Gastrocnemius medialis (tissue), 4 donors: Measurements from ENCODE around the gene APOE. TPM values are rescaled to one million over a fixed set of nuclear protein-coding genes. Genes with fewer than 3 reads are reported as not detected.
"Not testable (repeated sequence)": the region's sequence is repeated elsewhere in the genome, so short reads cannot be mapped to it uniquely, and the experiment has no call there.

Experiments used
- ATAC-seq, 2 donors: fragments of 150-250 bp; one replicate each; pipeline ENCODE4 v1.9.1; 2016
- DNase-seq, 2 donors: peaks; one replicate each; pipeline ENCODE4 v3.0.0-alpha.2; 2019
- H3K27ac ChIP-seq, 4 donors: fragments of 200-600 bp; sonication (generic); 1 replicate in 1 of 4; 2 replicates in 3 of 4; pipeline ENCODE4 v1.5.1; 2016 to 2018; ENCODE audit warnings: mild to moderate bottlenecking in 2 of 4, moderate library complexity in 1 of 4
- H3K27me3 ChIP-seq, 3 donors: fragments of 200-600 bp; sonication (generic) in 2 of 3; 1 replicate in 1 of 3; 2 replicates in 2 of 3; pipeline versions ENCODE4 v1.5.1 to v1.6.0; 2016 to 2019; ENCODE audit warnings: mild to moderate bottlenecking in 1 of 3, moderate library complexity in 1 of 3
- H3K36me3 ChIP-seq, 2 donors: fragments of 200-600 bp; sonication (generic) in 1 of 2; one replicate each; pipeline ENCODE4 v1.5.1; 2017 to 2018
- H3K4me1 ChIP-seq, 2 donors: fragments of 200-600 bp; sonication (generic) in 1 of 2; one replicate each; pipeline ENCODE4 v1.5.1; 2016 to 2017; ENCODE audit warnings: mild to moderate bottlenecking in 2 of 2
- H3K4me3 ChIP-seq, 4 donors: fragments of 200-600 bp; sonication (generic) in 3 of 4; 1 replicate in 1 of 4; 2 replicates in 3 of 4; pipeline ENCODE4 v1.5.1; 2016 to 2019; ENCODE audit warnings: mild to moderate bottlenecking in 2 of 4
- H3K9me3 ChIP-seq, 3 donors: fragments of 200-600 bp; sonication (generic) in 2 of 3; 1 replicate in 1 of 3; 2 replicates in 2 of 3; pipeline ENCODE4 v1.5.1; 2016 to 2019
- POLR2A ChIP-seq, 2 donors: fragments of 450-650 bp; IDR thresholded peaks; one replicate each; pipeline ENCODE4 v1.6.1; 2017; ENCODE audit warnings: antibody characterized with exemption in 2 of 2, mild to moderate bottlenecking in 2 of 2, moderate library complexity in 2 of 2
- in situ Hi-C, 4 donors: fragments of 200-750 bp; cut with MboI; loops; one replicate each; pipeline versions ENCODE4 v1.15.0 to v1.8.0; 2017; ENCODE audit warnings: low sequenced_read_pairs in 4 of 4
- intact Hi-C: fragments of 100-400 bp; cut with DNase I; formaldehyde crosslinking; loops from one replicate; pipeline ENCODE4 v1.15.1; 2023; ENCODE audit warnings: low total_unique reads
- total RNA-seq, 4 donors: library from RNA; depleted of rRNA; stranded (reverse); fragments of >200 nt; gene quantifications; one replicate each; pipeline versions ENCODE4 v1.1.0 to v1.2.3, GENCODE V29; 2016
- TF ChIP-seq, protein P1 (sequence below), 5 experiments: fragments of 450-650 bp in 3 of 5; fragments of 200-600 bp in 2 of 5; sonication (generic) in 2 of 5; IDR thresholded peaks in 4 of 5; conservative IDR thresholded peaks in 1 of 5; 1 replicate in 4 of 5; 2 replicates in 1 of 5; pipeline ENCODE4 v1.5.1; 2016 to 2019; ENCODE audit warnings: antibody characterized with exemption in 5 of 5, mild to moderate bottlenecking in 3 of 5, moderate library complexity in 3 of 5

Gene APOE
- total RNA-seq, 4 donors from 2014 or later, result 18.9 to 36.5 (median 29.1) TPM

DNA sequence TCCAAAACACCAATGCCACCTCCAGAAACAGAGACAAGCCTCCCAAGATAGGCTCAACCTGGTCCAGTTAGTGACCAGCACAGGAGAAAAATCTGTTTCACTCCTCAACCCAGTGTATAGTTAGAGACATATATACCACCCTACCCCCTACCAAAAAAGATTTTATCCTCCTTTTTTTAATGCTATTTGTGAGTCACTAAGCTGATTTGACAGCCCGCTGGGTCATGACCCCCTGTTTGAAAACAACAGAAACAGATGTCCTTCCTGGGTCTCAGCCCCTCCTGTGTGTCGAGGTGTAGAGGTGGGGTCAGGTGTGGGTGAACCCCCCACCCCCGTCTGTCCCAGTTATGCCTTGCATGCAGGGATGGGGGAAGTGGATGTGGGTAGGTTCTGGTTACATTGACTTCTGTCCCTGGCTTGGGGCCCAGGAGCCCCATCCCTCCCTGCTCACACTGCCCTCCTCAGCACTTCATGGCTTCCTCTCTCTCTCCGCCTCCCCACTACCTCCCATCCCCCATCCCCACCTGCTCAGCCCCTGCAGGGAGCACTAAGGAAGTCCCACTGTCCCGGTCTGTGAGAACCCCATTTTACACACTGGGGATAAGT is 28.6 kb upstream of the APOE start:
- Histone ChIP-seq H3K27me3 (no peaks in the 10 kb centered on the region), H3K36me3 (peaks cover 0 to 27% of the 10 kb centered on the region in 2 donors), H3K27ac (no peak overlapping the region), H3K4me1 (peaks cover 0 to 6% of the 10 kb centered on the region in 2 donors), H3K9me3 (no peaks in the 10 kb centered on the region), H3K4me3 (no peak overlapping the region)
- intact Hi-C loops, result no loop called here
- in situ Hi-C loops, result no loop called here
- no peak for TF ChIP-seq POLR2A (IDR thresholded peaks at IDR 0.05)
- TF ChIP-seq, protein P1, sequence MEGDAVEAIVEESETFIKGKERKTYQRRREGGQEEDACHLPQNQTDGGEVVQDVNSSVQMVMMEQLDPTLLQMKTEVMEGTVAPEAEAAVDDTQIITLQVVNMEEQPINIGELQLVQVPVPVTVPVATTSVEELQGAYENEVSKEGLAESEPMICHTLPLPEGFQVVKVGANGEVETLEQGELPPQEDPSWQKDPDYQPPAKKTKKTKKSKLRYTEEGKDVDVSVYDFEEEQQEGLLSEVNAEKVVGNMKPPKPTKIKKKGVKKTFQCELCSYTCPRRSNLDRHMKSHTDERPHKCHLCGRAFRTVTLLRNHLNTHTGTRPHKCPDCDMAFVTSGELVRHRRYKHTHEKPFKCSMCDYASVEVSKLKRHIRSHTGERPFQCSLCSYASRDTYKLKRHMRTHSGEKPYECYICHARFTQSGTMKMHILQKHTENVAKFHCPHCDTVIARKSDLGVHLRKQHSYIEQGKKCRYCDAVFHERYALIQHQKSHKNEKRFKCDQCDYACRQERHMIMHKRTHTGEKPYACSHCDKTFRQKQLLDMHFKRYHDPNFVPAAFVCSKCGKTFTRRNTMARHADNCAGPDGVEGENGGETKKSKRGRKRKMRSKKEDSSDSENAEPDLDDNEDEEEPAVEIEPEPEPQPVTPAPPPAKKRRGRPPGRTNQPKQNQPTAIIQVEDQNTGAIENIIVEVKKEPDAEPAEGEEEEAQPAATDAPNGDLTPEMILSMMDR (IDR thresholded peaks at IDR 0.05 in 4 of 5, conservative IDR thresholded peaks at IDR 0.05 in 1 of 5), result no peak
- DNase-seq (no peak), ATAC-seq (no peak)

DNA sequence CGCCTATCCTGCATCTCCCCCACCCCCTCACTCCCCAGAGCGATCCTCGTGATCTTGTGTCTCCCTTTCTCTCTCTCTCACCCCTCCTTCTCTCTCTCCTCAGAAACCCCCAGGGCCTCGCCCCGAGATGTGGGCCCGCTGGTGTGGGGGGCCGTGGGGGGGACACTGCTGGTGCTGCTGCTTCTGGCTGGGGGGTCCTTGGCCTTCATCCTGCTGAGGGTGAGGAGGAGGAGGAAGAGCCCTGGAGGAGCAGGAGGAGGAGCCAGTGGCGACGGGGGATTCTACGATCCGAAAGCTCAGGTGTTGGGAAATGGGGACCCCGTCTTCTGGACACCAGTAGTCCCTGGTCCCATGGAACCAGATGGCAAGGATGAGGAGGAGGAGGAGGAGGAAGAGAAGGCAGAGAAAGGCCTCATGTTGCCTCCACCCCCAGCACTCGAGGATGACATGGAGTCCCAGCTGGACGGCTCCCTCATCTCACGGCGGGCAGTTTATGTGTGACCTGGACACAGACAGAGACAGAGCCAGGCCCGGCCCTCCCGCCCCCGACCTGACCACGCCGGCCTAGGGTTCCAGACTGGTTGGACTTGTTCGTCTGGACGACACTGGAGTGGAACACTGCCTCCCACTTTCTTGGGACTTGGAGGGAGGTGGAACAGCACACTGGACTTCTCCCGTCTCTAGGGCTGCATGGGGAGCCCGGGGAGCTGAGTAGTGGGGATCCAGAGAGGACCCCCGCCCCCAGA is 27.3 kb upstream of the APOE start:
- Histone ChIP-seq H3K4me3 (no peak overlapping the region), H3K36me3 (peaks cover 0 to 22% of the 10 kb centered on the region in 2 donors), H3K4me1 (peaks cover 0 to 6% of the 10 kb centered on the region in 2 donors), H3K27ac (no peak overlapping the region), H3K9me3 (no peaks in the 10 kb centered on the region), H3K27me3 (no peaks in the 10 kb centered on the region)
- DNase-seq (no peak), ATAC-seq (no peak)
- TF ChIP-seq, protein P1 (IDR thresholded peaks at IDR 0.05 in 4 of 5, conservative IDR thresholded peaks at IDR 0.05 in 1 of 5), result no peak
- no peak for TF ChIP-seq POLR2A (IDR thresholded peaks at IDR 0.05)
- in situ Hi-C loops (no loop called here), intact Hi-C loops (no loop called here)

DNA sequence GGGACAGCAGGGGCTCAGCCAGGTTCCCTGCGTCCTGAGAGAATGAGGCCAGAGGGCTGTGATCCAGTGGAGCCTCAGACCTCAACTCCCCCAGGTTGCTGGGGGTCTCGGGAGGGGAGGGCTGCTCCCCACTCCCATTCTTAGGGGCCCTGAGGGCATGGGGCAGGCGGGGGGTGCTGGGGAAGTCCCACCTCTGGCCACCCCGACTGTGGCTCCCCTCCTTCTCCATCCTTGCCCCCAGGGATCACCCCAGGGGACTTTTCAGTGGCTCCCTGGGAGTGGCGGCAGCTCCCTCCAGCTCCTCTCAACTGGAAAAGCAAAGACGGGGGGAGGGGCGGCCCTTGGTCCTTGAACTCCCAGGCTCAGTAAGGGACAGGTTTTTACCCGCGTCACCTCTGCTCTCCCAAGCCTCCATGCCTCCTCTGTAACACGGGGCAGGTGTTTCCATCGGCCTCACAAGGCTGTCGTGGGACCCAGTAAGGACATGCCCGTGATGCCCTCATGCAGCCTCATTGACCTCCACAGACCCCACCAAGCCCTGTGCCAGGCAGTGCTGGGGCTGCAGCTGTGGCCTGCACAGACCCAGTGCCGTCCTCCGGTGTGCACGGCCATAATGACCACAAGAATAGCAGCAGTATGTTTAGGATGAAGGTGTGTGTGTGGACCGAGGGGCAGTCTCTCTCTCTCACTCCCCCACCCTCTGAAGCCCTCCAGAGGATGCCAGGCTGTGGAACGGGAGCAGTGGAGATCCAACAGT is 26.1 kb upstream of the APOE start:
- no peak for TF ChIP-seq POLR2A (IDR thresholded peaks at IDR 0.05)
- TF ChIP-seq, protein P1 (IDR thresholded peaks at IDR 0.05 in 4 of 5, conservative IDR thresholded peaks at IDR 0.05 in 1 of 5), result no peak
- H3K9me3 ChIP-seq, result no peaks in the 10 kb centered on the region
- peaks cover 0 to 6% of the 10 kb centered on the region in 2 donors for H3K4me1 ChIP-seq
- H3K27me3 ChIP-seq, result no peaks in the 10 kb centered on the region
- H3K27ac ChIP-seq, result no peak overlapping the region
- no peak overlapping the region for H3K4me3 ChIP-seq
- H3K36me3 ChIP-seq, result peaks cover 0 to 17% of the 10 kb centered on the region in 2 donors
- in situ Hi-C loops (no loop called here), intact Hi-C loops (no loop called here)
- DNase-seq, result no peak
- ATAC-seq, result no peak

DNA sequence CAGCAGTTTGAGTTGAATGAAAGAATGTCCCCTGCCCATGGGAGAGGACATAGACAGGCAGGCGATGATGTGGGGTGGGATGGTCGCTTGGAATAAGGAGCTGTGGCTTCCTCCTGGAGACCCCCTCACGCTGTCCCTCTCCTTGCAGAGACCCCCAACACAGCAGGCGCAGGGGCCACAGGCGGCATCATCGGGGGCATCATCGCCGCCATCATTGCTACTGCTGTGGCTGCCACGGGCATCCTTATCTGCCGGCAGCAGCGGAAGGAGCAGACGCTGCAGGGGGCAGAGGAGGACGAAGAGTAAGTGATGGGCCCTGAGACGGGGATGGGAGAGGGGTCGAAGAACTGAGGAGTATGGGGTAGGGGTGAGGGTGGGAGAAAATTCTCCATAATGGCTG is 23.5 kb upstream of the APOE start:
- in situ Hi-C loops (no loop called here), intact Hi-C loops (no loop called here)
- Histone ChIP-seq H3K36me3 (peaks cover 0 to 5% of the 10 kb centered on the region in 2 donors), H3K27ac (no peak overlapping the region), H3K9me3 (no peaks in the 10 kb centered on the region), H3K4me3 (no peak overlapping the region), H3K27me3 (no peaks in the 10 kb centered on the region), H3K4me1 (no peaks in the 10 kb centered on the region)
- ATAC-seq, result no peak
- no peak for DNase-seq
- TF ChIP-seq POLR2A (IDR thresholded peaks at IDR 0.05), result no peak
- TF ChIP-seq, protein P1 (IDR thresholded peaks at IDR 0.05 in 4 of 5, conservative IDR thresholded peaks at IDR 0.05 in 1 of 5), result no peak

DNA sequence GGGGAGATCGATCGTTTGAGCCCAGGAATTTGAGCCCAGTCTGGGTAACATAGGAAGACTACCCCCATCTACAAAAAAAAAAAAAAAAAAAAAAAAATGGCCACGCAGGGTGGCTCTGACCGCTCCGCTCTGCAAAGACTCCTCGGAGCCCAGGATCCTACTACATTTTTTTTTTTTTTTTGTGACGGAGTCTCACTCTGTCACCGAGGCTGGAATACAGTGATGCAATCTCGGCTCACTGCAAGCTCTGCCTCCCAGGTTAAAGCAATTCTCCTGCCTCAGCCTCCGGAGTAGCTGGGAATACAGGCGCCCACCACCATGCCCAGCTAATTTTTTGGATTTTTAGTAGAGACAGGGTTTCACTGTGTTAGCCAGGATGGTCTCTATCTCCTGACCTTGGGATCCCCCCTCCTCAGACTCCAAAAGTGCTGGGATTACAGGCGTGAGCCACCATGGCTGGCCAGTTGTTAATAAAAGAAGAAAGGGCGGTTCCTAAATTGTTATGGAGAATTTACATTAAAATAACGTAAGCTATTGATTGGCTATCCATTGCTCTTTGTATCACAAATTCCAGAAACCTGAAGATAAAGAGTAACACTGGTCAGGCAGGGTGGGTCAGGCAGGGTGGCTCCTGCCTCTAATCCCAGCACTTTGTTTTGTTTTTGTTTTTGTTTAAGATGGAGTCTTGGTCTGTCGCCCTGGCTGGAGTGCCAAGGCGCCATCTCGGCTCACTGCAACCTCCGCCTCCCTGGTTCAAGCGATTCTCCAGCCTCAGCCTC is 22.8 kb upstream of the APOE start:
- intact Hi-C loops, H3K4me1 ChIP-seq, in situ Hi-C loops, H3K36me3 ChIP-seq, H3K9me3 ChIP-seq, DNase-seq, H3K27ac ChIP-seq, ATAC-seq, H3K4me3 ChIP-seq, H3K27me3 ChIP-seq: not testable (repeated sequence)
